Neural cell (in vitro differentiated cells): ENCODE data around the gene PDE1A. TPM values are rescaled to one million over a fixed set of nuclear protein-coding genes. Genes with fewer than 3 reads are reported as not detected.

Experiments used
- H2AFZ ChIP-seq: fragments of 200-600, 300-800 bp; sonication (generic), shearing (Covaris generic); 2 replicates; pipeline ENCODE4 v1.6.0; 2014; ENCODE audit warnings: low read depth, mild to moderate bottlenecking, antibody characterized with exemption, low read length, moderate library complexity
- H3F3A ChIP-seq: fragments of 200-600 bp; shearing (Covaris generic); 2 replicates; pipeline ENCODE4 v1.6.1; 2016; ENCODE audit warnings: mild to moderate bottlenecking, moderate library complexity, mixed read lengths, antibody characterized with exemption, low read length; ENCODE audit not compliant: insufficient read depth, poor library complexity, severe bottlenecking
- H3K27ac ChIP-seq: fragments of 200-600, 300-800 bp; sonication (generic), shearing (Covaris generic); 2 replicates; pipeline ENCODE4 v1.5.1; 2014; ENCODE audit warnings: mild to moderate bottlenecking, low read length, moderate library complexity
- H3K27me3 ChIP-seq: fragments of 300-800, 200-600 bp; sonication (generic), shearing (Covaris generic); 2 replicates; pipeline ENCODE4 v1.6.0; 2014; ENCODE audit warnings: mild to moderate bottlenecking, low read depth, low read length, moderate library complexity; ENCODE audit not compliant: insufficient read depth
- H3K36me3 ChIP-seq: fragments of 300-800, 200-600 bp; sonication (generic), shearing (Covaris generic); 2 replicates; pipeline ENCODE4 v1.5.1; 2014; ENCODE audit warnings: mild to moderate bottlenecking, antibody characterized with exemption, low read length, moderate library complexity; ENCODE audit not compliant: insufficient read depth
- H3K4me2 ChIP-seq: fragments of 300-800, 200-600 bp; sonication (generic), shearing (Covaris generic); 2 replicates; pipeline ENCODE4 v1.6.0; 2014; ENCODE audit warnings: mild to moderate bottlenecking, low read length
- H3K4me3 ChIP-seq: fragments of 300-800, 200-600 bp; sonication (generic), shearing (Covaris generic); 2 replicates; pipeline ENCODE4 v1.5.1; 2014; ENCODE audit warnings: mild to moderate bottlenecking, low read length, moderate library complexity
- H3K79me2 ChIP-seq: fragments of 200-600 bp; shearing (Covaris generic); replicated peaks from 2 replicates; pipeline ENCODE4 v1.6.0; 2014; ENCODE audit warnings: mild to moderate bottlenecking, low read length, moderate library complexity; ENCODE audit not compliant: insufficient read depth
- H3K9ac ChIP-seq: fragments of 300-800, 200-600 bp; sonication (generic), shearing (Covaris generic); 2 replicates; pipeline ENCODE4 v1.6.1; 2016; ENCODE audit warnings: mild to moderate bottlenecking, low read length, mixed read lengths
- H3K9me2 ChIP-seq: fragments of 200-600 bp; shearing (Covaris generic); 2 replicates; pipeline ENCODE4 v1.6.1; 2016; ENCODE audit warnings: mild to moderate bottlenecking, low read length, mixed read lengths; ENCODE audit not compliant: insufficient read depth
- H3K9me3 ChIP-seq: fragments of 200-600, 300-800 bp; sonication (generic), shearing (Covaris generic); 2 replicates; pipeline ENCODE4 v1.6.1; 2016; ENCODE audit warnings: mild to moderate bottlenecking, mixed run types, low read length, moderate library complexity, mixed read lengths
- H4K20me1 ChIP-seq: fragments of 200-600 bp; shearing (Covaris generic); 2 replicates; pipeline ENCODE4 v1.6.1; 2016; ENCODE audit warnings: mild to moderate bottlenecking, mixed run types; ENCODE audit not compliant: insufficient read depth
- EP300 ChIP-seq: fragments of 450-650 bp; conservative IDR thresholded peaks from 2 replicates; pipeline ENCODE4 v1.6.1; 2014; ENCODE audit warnings: antibody characterized with exemption, mild to moderate bottlenecking, moderate library complexity; ENCODE audit not compliant: poor library complexity, severe bottlenecking
- EZH2 ChIP-seq: fragments of 200-600, 300-800 bp; shearing (Covaris generic), sonication (generic); IDR thresholded peaks from 2 replicates; pipeline ENCODE4 v1.6.1; 2014; ENCODE audit warnings: antibody characterized with exemption, low read length, borderline replicate concordance, mild to moderate bottlenecking; ENCODE audit not compliant: insufficient read depth, poor library complexity, severe bottlenecking
- MXI1 ChIP-seq: fragments of 450-650 bp; conservative IDR thresholded peaks from 2 replicates; pipeline ENCODE4 v1.6.1; 2014; ENCODE audit warnings: antibody characterized with exemption, mild to moderate bottlenecking; ENCODE audit not compliant: poor library complexity, severe bottlenecking
- POLR2AphosphoS5 ChIP-seq: IDR thresholded peaks from 2 replicates; pipeline ENCODE4 v1.6.1; 2012
- RAD21 ChIP-seq: fragments of 450-650 bp; conservative IDR thresholded peaks from 2 replicates; pipeline ENCODE4 v1.6.1; 2014; ENCODE audit warnings: antibody characterized with exemption, mild to moderate bottlenecking, moderate library complexity
- SMC3 ChIP-seq: fragments of 450-650 bp; conservative IDR thresholded peaks from 2 replicates; pipeline ENCODE4 v1.6.1; 2014; ENCODE audit warnings: antibody characterized with exemption, mild to moderate bottlenecking, moderate library complexity; ENCODE audit not compliant: poor library complexity
- TAF1 ChIP-seq: IDR thresholded peaks from 2 replicates; pipeline ENCODE4 v1.6.1; 2012; ENCODE audit warnings: low read depth
- polyA plus RNA-seq: library from polyadenylated mRNA; depleted of rRNA; stranded (reverse); fragments of >200 nt; gene quantifications from 2 replicates; pipeline ENCODE4 v1.2.3, GENCODE V29; 2014
- TF ChIP-seq, protein P1 (sequence below): fragments of 450-650 bp; IDR thresholded peaks from 2 replicates; pipeline ENCODE4 v1.5.1; 2014; ENCODE audit warnings: antibody characterized with exemption, mild to moderate bottlenecking, moderate library complexity; ENCODE audit not compliant: poor library complexity, severe bottlenecking
- TF ChIP-seq, protein P2 (sequence below): IDR thresholded peaks from 2 replicates; pipeline ENCODE4 v1.6.1; 2012; ENCODE audit warnings: borderline replicate concordance

The PDE1A gene
- polyA plus RNA-seq, 1 donor from 2014 or later: 1.6 TPM

DNA sequence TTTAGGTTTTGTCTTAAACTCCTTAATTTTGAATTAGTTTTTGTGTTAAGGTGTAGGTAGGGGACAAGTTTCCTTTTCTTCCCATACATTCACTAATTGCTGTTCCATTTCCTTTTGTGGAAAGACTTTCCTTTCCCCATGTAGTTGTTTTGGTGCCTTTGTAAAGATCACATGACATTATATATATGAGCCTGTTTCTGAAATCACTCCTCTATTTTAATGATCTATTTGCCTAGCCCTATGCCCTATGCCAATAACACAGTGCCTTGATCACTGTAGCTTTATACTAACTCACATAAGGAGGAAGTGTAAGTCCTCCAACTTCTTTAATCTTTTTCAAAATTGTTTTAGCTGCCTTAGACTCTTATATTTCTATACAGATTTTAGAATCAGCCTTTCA is 229.3 kb downstream of the PDE1A start:
- no peaks in the 10 kb centered on the region for H3K9me2 ChIP-seq
- H3K9ac ChIP-seq: no peak overlapping the region
- no peak overlapping the region for H3K27ac ChIP-seq
- H4K20me1 ChIP-seq: no peaks in the 10 kb centered on the region
- H3K9me3 ChIP-seq: no peaks in the 10 kb centered on the region
- no peak overlapping the region for H3K4me2 ChIP-seq
- H3K36me3 ChIP-seq: no peaks in the 10 kb centered on the region
- no peaks in the 10 kb centered on the region for H3K27me3 ChIP-seq
- no peaks in the 10 kb centered on the region for H3K79me2 ChIP-seq
- no peaks in the 10 kb centered on the region for H3F3A ChIP-seq
- TF ChIP-seq, protein P1, sequence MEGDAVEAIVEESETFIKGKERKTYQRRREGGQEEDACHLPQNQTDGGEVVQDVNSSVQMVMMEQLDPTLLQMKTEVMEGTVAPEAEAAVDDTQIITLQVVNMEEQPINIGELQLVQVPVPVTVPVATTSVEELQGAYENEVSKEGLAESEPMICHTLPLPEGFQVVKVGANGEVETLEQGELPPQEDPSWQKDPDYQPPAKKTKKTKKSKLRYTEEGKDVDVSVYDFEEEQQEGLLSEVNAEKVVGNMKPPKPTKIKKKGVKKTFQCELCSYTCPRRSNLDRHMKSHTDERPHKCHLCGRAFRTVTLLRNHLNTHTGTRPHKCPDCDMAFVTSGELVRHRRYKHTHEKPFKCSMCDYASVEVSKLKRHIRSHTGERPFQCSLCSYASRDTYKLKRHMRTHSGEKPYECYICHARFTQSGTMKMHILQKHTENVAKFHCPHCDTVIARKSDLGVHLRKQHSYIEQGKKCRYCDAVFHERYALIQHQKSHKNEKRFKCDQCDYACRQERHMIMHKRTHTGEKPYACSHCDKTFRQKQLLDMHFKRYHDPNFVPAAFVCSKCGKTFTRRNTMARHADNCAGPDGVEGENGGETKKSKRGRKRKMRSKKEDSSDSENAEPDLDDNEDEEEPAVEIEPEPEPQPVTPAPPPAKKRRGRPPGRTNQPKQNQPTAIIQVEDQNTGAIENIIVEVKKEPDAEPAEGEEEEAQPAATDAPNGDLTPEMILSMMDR: no peak
- TF ChIP-seq SMC3: no peak
- TF ChIP-seq TAF1: no peak
- TF ChIP-seq MXI1: no peak
- TF ChIP-seq, protein P2, sequence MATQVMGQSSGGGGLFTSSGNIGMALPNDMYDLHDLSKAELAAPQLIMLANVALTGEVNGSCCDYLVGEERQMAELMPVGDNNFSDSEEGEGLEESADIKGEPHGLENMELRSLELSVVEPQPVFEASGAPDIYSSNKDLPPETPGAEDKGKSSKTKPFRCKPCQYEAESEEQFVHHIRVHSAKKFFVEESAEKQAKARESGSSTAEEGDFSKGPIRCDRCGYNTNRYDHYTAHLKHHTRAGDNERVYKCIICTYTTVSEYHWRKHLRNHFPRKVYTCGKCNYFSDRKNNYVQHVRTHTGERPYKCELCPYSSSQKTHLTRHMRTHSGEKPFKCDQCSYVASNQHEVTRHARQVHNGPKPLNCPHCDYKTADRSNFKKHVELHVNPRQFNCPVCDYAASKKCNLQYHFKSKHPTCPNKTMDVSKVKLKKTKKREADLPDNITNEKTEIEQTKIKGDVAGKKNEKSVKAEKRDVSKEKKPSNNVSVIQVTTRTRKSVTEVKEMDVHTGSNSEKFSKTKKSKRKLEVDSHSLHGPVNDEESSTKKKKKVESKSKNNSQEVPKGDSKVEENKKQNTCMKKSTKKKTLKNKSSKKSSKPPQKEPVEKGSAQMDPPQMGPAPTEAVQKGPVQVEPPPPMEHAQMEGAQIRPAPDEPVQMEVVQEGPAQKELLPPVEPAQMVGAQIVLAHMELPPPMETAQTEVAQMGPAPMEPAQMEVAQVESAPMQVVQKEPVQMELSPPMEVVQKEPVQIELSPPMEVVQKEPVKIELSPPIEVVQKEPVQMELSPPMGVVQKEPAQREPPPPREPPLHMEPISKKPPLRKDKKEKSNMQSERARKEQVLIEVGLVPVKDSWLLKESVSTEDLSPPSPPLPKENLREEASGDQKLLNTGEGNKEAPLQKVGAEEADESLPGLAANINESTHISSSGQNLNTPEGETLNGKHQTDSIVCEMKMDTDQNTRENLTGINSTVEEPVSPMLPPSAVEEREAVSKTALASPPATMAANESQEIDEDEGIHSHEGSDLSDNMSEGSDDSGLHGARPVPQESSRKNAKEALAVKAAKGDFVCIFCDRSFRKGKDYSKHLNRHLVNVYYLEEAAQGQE: no peak
- no peak for TF ChIP-seq RAD21
- no peak for TF ChIP-seq EZH2
- no peak for TF ChIP-seq POLR2AphosphoS5
- TF ChIP-seq EP300: no peak
- no peak overlapping the region for H2AFZ ChIP-seq
- no peak overlapping the region for H3K4me3 ChIP-seq

DNA sequence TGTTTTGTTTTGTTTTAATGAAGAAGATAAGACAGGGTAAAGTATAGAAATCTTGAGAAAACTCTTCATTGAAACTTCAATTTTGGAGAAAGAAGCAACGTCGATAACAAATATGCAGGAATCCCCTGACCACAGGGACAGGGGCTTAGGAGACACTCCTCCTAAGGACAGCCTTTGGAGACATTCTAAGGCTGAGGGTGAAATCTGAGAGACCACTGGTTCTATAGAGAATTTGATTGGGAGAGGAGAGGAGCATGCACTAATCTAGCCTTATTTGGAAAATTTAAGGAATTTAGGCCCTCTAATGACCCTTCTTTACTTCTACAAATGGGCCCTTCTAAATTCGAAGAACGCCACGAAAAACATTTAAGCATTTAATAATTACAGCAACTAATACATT is 233.5 kb downstream of the PDE1A start:
- no peaks in the 10 kb centered on the region for H4K20me1 ChIP-seq
- no peak for TF ChIP-seq MXI1
- no peak for TF ChIP-seq POLR2AphosphoS5
- H3K27me3 ChIP-seq: no peaks in the 10 kb centered on the region
- no peak overlapping the region for H3K9ac ChIP-seq
- no peak overlapping the region for H3K4me3 ChIP-seq
- H3K36me3 ChIP-seq: no peaks in the 10 kb centered on the region
- no peak overlapping the region for H3K4me2 ChIP-seq
- H2AFZ ChIP-seq: no peak overlapping the region
- no peaks in the 10 kb centered on the region for H3K79me2 ChIP-seq
- no peak overlapping the region for H3K27ac ChIP-seq
- no peaks in the 10 kb centered on the region for H3K9me2 ChIP-seq
- no peaks in the 10 kb centered on the region for H3F3A ChIP-seq
- H3K9me3 ChIP-seq: no peaks in the 10 kb centered on the region

DNA sequence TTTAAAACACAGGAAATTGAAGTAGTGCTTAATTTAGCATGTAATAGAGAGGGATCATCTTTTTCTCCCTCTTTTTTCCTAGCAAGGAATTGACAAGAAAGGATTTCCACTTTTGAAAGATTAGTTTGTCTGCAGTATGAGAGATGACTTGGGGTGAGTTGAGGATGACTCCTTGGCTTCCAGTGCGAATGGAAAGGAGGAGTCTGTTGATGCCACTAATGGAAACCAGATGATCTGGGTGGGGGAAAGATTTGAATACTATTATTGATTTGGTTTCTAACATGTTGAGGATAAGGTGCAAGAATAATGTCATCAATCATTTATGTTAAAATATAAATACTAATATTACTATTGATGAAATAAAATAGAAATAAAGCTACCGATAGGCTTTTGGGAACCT is 235.8 kb downstream of the PDE1A start:
- TF ChIP-seq POLR2AphosphoS5 (no peak), EP300 (no peak), EZH2 (no peak), SMC3 (no peak), MXI1 (no peak), RAD21 (no peak), TAF1 (no peak)
- TF ChIP-seq, protein P1: no peak
- TF ChIP-seq, protein P2: no peak
- H2AFZ ChIP-seq: no peak overlapping the region
- no peaks in the 10 kb centered on the region for H3K27me3 ChIP-seq
- H3K4me2 ChIP-seq: no peak overlapping the region
- peaks cover 3% of the 10 kb centered on the region for H3F3A ChIP-seq
- no peak overlapping the region for H3K27ac ChIP-seq
- H4K20me1 ChIP-seq: no peaks in the 10 kb centered on the region
- no peaks in the 10 kb centered on the region for H3K9me3 ChIP-seq
- no peak overlapping the region for H3K4me3 ChIP-seq
- H3K9me2 ChIP-seq: no peaks in the 10 kb centered on the region
- no peak overlapping the region for H3K9ac ChIP-seq
- no peaks in the 10 kb centered on the region for H3K36me3 ChIP-seq
- H3K79me2 ChIP-seq: no peaks in the 10 kb centered on the region
